ENCODE results near the gene AP4M1.

Gene AP4M1

GRCh38 chr7:100148559-100149328 is 47.3 kb downstream of the AP4M1 start, which contains the start of gene LAMTOR4:
LAMTOR4 (plus strand) TSS chr7:100148918; CDS start chr7:100148973, 55 bp downstream.
- Mint-ChIP-seq H3K4me1 (peaks cover 35% of the 10 kb centered on the region), H3K9me3 (no peaks in the 10 kb centered on the region), H3K27ac (peak within 1 kb of the TSS; percentile 96), H3K4me3 (peak within 1 kb of the TSS; percentile 97), H3K27me3 (peaks cover 1% of the 10 kb centered on the region), H3K36me3 (ENCODE audit: low read depth) (peaks cover 19% of the 10 kb centered on the region)
- peak; percentile 96 for DNase-seq
- ATAC-seq: peak; percentile 98

DNA sequence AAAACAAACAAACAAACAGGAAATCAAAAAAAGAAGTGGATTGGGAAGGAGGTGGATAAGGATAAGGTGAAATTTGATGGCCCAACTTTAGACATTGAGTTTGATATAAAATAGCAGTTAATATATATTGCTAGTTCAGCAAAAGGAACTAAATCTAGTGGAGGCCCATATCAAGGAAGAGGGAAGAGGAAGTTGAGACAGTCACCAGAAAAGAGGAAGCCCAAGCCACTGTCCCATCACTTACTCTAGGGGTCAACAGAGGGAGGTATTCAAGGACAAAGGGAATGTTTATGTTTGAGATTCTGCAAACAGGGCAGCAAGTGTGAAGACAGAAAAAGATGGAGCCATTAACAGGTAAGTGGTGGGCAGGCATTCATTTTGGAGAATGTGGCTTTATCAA is 51.0 kb downstream of the AP4M1 start:
- DNase-seq: no peak
- peaks cover 54% of the 10 kb centered on the region for H3K4me1 Mint-ChIP-seq
- no peak for ATAC-seq
- H3K27me3 Mint-ChIP-seq: peaks cover 1% of the 10 kb centered on the region
- H3K27ac Mint-ChIP-seq: peak overlapping the region; percentile 71
- H3K9me3 Mint-ChIP-seq: no peaks in the 10 kb centered on the region
- peak overlapping the region; percentile 20 for H3K4me3 Mint-ChIP-seq
- H3K36me3 Mint-ChIP-seq (ENCODE audit: low read depth): peaks cover 33% of the 10 kb centered on the region

DNA sequence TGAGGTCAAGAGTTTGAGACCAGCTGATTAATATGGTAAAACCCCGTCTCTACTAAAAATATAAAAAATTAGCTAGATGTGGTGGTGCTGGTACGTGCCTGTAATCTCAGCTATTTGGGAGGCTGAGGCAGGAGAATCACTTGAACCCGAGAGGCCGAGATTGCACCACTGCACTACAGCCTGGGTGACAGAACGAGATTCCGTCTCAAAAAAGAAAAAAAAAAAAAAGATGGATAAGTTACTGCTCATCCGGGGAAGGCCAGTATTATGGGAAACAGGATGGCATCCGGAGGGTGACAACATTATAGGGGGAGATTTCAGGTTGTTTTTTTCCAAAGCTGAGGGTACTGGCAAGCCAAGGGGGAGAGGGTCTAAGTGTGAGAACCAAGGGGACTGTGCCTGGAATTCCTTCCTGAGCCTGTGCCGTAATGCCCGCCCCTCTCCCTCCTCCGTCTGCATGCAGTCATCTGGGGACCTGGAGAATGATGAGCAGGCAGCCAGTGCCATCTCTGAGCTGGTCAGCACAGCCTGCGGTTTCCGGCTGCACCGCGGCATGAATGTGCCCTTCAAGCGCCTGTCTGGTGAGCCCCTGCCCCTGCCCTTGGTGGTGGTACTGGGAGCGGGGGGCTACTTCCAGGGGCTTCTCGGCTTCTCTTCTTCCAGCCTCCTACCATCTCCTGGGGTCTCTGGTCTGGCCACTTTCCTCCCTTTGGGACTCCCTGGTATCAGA is 51.7 kb downstream of the AP4M1 start:
- peaks cover 54% of the 10 kb centered on the region for H3K4me1 Mint-ChIP-seq
- ATAC-seq: no peak
- no peak overlapping the region for H3K4me3 Mint-ChIP-seq
- H3K9me3 Mint-ChIP-seq: no peaks in the 10 kb centered on the region
- no peak for DNase-seq
- peaks cover 36% of the 10 kb centered on the region for H3K36me3 Mint-ChIP-seq (ENCODE audit: low read depth)
- peaks cover 1% of the 10 kb centered on the region for H3K27me3 Mint-ChIP-seq
- H3K27ac Mint-ChIP-seq: peak overlapping the region; percentile 71

GRCh38 chr7:100153708-100154535 is 52.5 kb downstream of the AP4M1 start:
- peaks cover 51% of the 10 kb centered on the region for H3K4me1 Mint-ChIP-seq

GRCh38 chr7:100154651-100155491 is 53.4 kb downstream of the AP4M1 start:
- no peak for DNase-seq
- no peak for ATAC-seq
- Mint-ChIP-seq H3K4me3 (no peak overlapping the region), H3K4me1 (peaks cover 52% of the 10 kb centered on the region), H3K27me3 (no peaks in the 10 kb centered on the region), H3K9me3 (no peaks in the 10 kb centered on the region), H3K36me3 (ENCODE audit: low read depth) (peaks cover 36% of the 10 kb centered on the region), H3K27ac (no peak overlapping the region)

More at GRCh38 chr7:100153708-100154535, 52.5 kb downstream of the AP4M1 start:
- DNase-seq: no peak
- no peaks in the 10 kb centered on the region for H3K9me3 Mint-ChIP-seq
- ATAC-seq: no peak
- peak overlapping the region; percentile 69 for H3K27ac Mint-ChIP-seq
- H3K4me3 Mint-ChIP-seq: no peak overlapping the region
- peaks cover 36% of the 10 kb centered on the region for H3K36me3 Mint-ChIP-seq (ENCODE audit: low read depth)
- H3K27me3 Mint-ChIP-seq: no peaks in the 10 kb centered on the region

- no peaks in the 10 kb centered on the region for H3K9me3 Mint-ChIP-seq
- H3K36me3 Mint-ChIP-seq (ENCODE audit: low read depth): peaks cover 31% of the 10 kb centered on the region
- H3K27ac Mint-ChIP-seq: peak overlapping the region; percentile 86
- no peaks in the 10 kb centered on the region for H3K27me3 Mint-ChIP-seq
- H3K4me3 Mint-ChIP-seq: no peak overlapping the region
- DNase-seq (no peak), ATAC-seq (no peak)
- H3K4me1 Mint-ChIP-seq: peaks cover 45% of the 10 kb centered on the region
These were observed 54.3 kb downstream of the AP4M1 start for GRCh38 chr7:100155553-100156317.

DNA sequence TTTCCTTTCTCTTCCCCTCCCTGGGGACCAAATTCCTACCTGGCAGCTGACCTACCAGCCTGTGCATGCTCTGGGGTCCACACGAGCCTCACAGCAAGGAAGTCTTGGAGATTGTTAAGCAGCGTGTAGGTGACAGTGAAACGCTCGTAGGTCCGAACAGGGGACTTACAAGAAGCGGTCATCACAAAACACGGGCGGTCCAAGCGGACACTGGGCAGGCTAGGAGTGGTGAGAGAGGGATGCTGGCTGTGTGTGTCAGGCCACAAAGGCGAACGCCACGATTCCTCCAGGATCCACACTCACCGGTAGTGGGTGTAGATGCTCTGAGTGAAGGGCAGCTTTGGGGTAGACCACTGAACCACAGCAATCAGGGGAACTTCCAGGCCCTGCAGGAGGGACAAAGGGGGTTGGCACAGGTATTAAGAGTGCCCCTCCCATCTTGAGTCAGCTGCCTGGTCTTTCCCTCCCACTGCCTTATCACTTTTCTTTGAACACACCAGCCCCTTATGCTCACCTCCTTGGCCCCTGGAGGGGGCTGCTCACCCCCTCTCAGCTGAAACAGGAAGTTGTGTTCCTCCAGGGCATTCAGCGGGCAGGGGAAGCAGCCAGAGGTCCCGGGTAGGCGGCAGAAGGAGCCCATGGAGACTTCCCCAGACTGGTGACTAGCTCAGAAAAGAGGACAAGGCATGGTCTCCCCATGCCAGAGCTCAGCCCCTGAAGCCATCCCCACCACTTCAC is 55.1 kb downstream of the AP4M1 start:
- peak overlapping the region; percentile 85 for H3K4me3 Mint-ChIP-seq
- peaks cover 31% of the 10 kb centered on the region for H3K36me3 Mint-ChIP-seq (ENCODE audit: low read depth)
- no peaks in the 10 kb centered on the region for H3K27me3 Mint-ChIP-seq
- no peaks in the 10 kb centered on the region for H3K9me3 Mint-ChIP-seq
- ATAC-seq: peak; percentile 64
- no peak for DNase-seq
- peak overlapping the region; percentile 86 for H3K27ac Mint-ChIP-seq
- peaks cover 44% of the 10 kb centered on the region for H3K4me1 Mint-ChIP-seq

DNA sequence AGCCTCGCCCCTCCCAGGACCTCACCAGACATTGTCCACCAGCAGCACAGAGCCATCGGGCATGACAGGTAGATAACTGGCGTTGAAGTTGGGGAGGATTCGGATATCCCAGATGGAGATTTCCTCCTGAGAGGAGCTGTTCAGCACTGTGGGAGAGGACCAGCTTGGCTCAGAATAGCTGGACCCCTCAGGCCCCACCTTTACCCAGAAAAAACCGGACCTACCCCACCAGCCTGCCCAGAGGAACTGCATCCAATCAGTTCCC is 55.6 kb downstream of the AP4M1 start:
- ATAC-seq (no peak), DNase-seq (no peak)
- peaks cover 39% of the 10 kb centered on the region for H3K4me1 Mint-ChIP-seq
- H3K27me3 Mint-ChIP-seq: no peaks in the 10 kb centered on the region
- peak overlapping the region; percentile 86 for H3K27ac Mint-ChIP-seq
- H3K4me3 Mint-ChIP-seq: peak overlapping the region; percentile 85
- H3K36me3 Mint-ChIP-seq (ENCODE audit: low read depth): peaks cover 27% of the 10 kb centered on the region
- no peaks in the 10 kb centered on the region for H3K9me3 Mint-ChIP-seq

- Mint-ChIP-seq H3K4me3 (peak overlapping the region; percentile 85), H3K36me3 (ENCODE audit: low read depth) (peaks cover 21% of the 10 kb centered on the region), H3K27ac (peak overlapping the region; percentile 86), H3K9me3 (no peaks in the 10 kb centered on the region), H3K27me3 (no peaks in the 10 kb centered on the region), H3K4me1 (peaks cover 34% of the 10 kb centered on the region)
- ATAC-seq (no peak), DNase-seq (no peak)
These were observed 56.1 kb downstream of the AP4M1 start for GRCh38 chr7:100157334-100158228.
